ENCODE measurements around the gene KRT83. TPM values are rescaled to one million over a fixed set of nuclear protein-coding genes. Genes with fewer than 3 reads are reported as not detected.

Gene KRT83
- total and polyA plus RNA-seq, 4 experiments from 2014 or later: not detected

DNA sequence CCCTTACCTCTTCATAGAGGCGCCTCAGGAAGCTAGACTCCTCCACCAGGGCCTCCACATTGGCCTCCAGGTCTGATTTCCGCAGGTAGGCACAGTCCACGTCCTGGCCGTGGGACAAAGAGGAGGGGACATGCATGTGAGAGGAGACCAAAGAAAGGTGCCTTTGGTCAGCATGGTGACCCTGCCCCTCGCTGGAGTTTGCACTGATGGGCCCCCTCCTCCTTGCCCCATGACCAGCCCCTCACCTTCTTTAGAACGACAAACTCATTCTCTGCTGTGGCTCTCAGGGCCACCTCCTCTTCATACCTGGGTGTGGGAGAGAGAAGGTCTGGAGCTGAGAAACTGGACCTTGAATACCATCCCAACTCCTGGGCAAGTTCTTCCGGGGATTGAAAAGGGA, 42.9 kb upstream of the KRT83 start:
- H3K27ac Mint-ChIP-seq: no peak overlapping the region

DNA sequence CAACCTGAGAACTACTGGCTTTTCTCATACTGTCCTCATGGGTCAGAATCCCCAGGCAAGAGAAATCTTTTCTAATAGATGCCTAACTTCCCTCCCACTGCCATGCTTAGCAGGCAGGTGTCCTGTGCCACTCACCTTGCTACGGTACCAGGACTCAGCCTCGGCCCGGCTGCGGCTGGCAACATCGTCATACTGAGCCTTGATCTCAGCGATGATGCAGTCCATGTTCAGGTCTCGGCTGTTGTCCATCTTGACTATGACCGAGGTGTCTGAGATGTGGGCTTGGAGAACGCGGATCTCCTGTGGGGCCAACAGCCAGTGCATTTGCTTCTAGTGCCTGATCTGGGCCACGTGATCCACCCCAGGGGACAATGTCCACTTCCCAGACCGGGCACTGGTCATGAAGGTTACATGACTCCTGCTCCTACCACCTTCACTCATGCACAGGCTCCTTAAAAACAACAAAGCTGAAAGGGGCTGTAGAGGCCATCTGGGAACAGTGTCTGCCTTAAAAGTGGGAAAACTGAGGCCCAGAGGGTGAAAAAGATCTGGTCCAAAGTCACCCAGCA, 42.0 kb upstream of the KRT83 start:
- ChIA-PET CTCF (ENCODE audit: partially characterized antibody) (no interaction called here), POLR2A (ENCODE audit: partially characterized antibody) (no interaction called here)
- Mint-ChIP-seq H3K4me3 (no peak overlapping the region), H3K27ac (peak overlapping the region in 1 of 7 donors; percentile 56), H3K27me3 (peaks cover 2 to 11% of the 10 kb centered on the region in 2 donors), H3K4me1 (peaks cover 9 to 16% (median 10%) of the 10 kb centered on the region in 4 donors), H3K36me3 (no peaks in the 10 kb centered on the region), H3K9me3 (no peaks in the 10 kb centered on the region)
- DNase-seq: no peak
- H3K4me3 ChIP-seq (ENCODE audit: low read length in 2 of 2): no peak overlapping the region
- H3K4me1 ChIP-seq (ENCODE audit: insufficient read depth, low read length): peaks cover 10% of the 10 kb centered on the region
- H3K36me3 ChIP-seq (ENCODE audit: insufficient read depth, low read length): no peaks in the 10 kb centered on the region
- H3K9me3 ChIP-seq (ENCODE audit: control insufficient read depth in 1 of 2, low read length in 2 of 2): no peaks in the 10 kb centered on the region
- H3K27ac ChIP-seq (ENCODE audit: low read depth, low read length): no peak overlapping the region
- intact Hi-C loops (cut with micrococcal nuclease): no loop called here
- no peaks in the 10 kb centered on the region for H3K27me3 ChIP-seq (ENCODE audit: insufficient read depth, low read length)

More for the DNA sequence above, 42.9 kb upstream of the KRT83 start:
- CTCF ChIA-PET (ENCODE audit: partially characterized antibody): no interaction called here
- Mint-ChIP-seq H3K9me3 (no peaks in the 10 kb centered on the region), H3K27me3 (peaks cover 3 to 16% of the 10 kb centered on the region in 2 donors), H3K36me3 (no peaks in the 10 kb centered on the region), H3K4me1 (peaks cover under 1 to 8% (median 3%) of the 10 kb centered on the region in 4 donors), H3K4me3 (no peak overlapping the region)
- Histone ChIP-seq H3K36me3 (ENCODE audit: insufficient read depth, low read length) (no peaks in the 10 kb centered on the region), H3K4me1 (ENCODE audit: insufficient read depth, low read length) (peaks cover 2% of the 10 kb centered on the region), H3K27ac (ENCODE audit: low read depth, low read length) (no peak overlapping the region), H3K4me3 (ENCODE audit: low read length in 2 of 2) (no peak overlapping the region), H3K9me3 (ENCODE audit: control insufficient read depth in 1 of 2, low read length in 2 of 2) (no peaks in the 10 kb centered on the region), H3K27me3 (ENCODE audit: insufficient read depth, low read length) (no peaks in the 10 kb centered on the region)
- no peak for DNase-seq
- intact Hi-C loops (cut with micrococcal nuclease): no loop called here
- POLR2A ChIA-PET (ENCODE audit: partially characterized antibody): no interaction called here

DNA sequence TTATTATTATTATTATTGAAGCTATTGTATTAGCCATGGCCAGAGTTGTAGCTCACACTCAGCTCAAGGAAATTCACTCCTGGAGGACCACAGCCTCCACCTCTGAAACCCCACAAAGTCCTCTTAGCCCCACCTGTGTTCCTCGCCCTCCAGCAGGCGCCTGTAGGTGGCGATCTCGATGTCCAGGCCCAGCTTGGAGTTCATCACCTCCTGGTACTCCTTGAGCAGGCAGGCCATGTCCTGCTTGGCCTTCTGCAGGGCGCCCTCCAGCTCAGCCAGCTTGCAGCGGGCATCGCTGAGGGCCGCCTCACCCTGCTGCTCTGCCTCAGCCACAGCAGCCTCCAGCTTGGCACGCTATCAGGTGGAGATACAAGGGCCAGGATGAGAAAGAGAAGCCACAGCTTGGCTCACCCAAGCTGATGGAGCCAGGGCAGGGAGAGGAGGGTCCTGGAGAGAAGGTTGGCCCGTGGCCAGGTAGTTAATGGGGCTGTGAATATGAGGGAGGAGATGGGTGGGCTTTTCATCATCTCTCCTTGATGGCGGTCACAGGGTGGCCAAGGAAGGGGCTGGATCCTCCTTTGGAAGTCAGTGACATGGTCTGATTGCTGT, 41.0 kb upstream of the KRT83 start:
- H3K9me3 Mint-ChIP-seq: no peaks in the 10 kb centered on the region
- no peak overlapping the region for H3K27ac Mint-ChIP-seq
- no peak for DNase-seq
- H3K4me1 ChIP-seq (ENCODE audit: insufficient read depth, low read length): peaks cover 12% of the 10 kb centered on the region
- no peaks in the 10 kb centered on the region for H3K9me3 ChIP-seq (ENCODE audit: control insufficient read depth in 1 of 2, low read length in 2 of 2)
- CTCF ChIA-PET (ENCODE audit: partially characterized antibody): interaction anchor here (0.9 to 1.7 kb wide), 5 partner anchors 10 to 523 kb away, joined by 3 to 7 read pairs (median 4); no protein-coding TSS in a partner anchor
- H3K4me1 Mint-ChIP-seq: peaks cover 9 to 20% (median 10%) of the 10 kb centered on the region in 4 donors
- H3K36me3 ChIP-seq (ENCODE audit: insufficient read depth, low read length): no peaks in the 10 kb centered on the region
- H3K27me3 Mint-ChIP-seq: peaks cover 2 to 10% of the 10 kb centered on the region in 2 donors
- intact Hi-C loops (cut with micrococcal nuclease): no loop called here
- no peak overlapping the region for H3K4me3 Mint-ChIP-seq
- no peaks in the 10 kb centered on the region for H3K36me3 Mint-ChIP-seq
- no peak overlapping the region for H3K4me3 ChIP-seq (ENCODE audit: low read length in 2 of 2)
- H3K27ac ChIP-seq (ENCODE audit: low read depth, low read length): no peak overlapping the region
- POLR2A ChIA-PET (ENCODE audit: partially characterized antibody): no interaction called here
- no peaks in the 10 kb centered on the region for H3K27me3 ChIP-seq (ENCODE audit: insufficient read depth, low read length)

DNA sequence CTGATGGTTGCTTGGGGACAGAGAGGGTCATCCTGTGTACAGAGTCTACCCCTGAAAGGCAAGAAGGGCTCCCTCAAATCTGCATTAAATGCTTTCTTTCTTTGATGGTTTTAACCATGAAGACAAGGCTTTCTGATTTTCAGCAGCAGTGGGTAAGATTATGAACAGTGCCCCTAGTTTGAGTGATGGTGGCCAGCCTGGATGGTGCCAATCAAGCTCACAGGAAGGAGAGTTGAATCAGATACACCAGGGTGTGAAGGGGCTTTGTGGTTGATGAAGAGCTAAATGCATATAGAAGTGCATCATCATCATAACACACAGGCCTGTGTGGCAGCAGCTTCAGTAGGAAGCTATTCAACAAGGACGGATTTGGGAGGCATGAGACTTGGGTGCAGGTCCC, 40.4 kb upstream of the KRT83 start:
- POLR2A ChIA-PET (ENCODE audit: partially characterized antibody): no interaction called here
- no peak for DNase-seq
- no peaks in the 10 kb centered on the region for H3K9me3 ChIP-seq (ENCODE audit: control insufficient read depth in 1 of 2, low read length in 2 of 2)
- Mint-ChIP-seq H3K4me3 (no peak overlapping the region), H3K9me3 (no peaks in the 10 kb centered on the region), H3K4me1 (peaks cover 9 to 20% (median 10%) of the 10 kb centered on the region in 4 donors), H3K36me3 (no peaks in the 10 kb centered on the region), H3K27ac (no peak overlapping the region), H3K27me3 (peaks cover 2 to 10% of the 10 kb centered on the region in 2 donors)
- no peak overlapping the region for H3K4me3 ChIP-seq (ENCODE audit: low read length in 2 of 2)
- peaks cover 12% of the 10 kb centered on the region for H3K4me1 ChIP-seq (ENCODE audit: insufficient read depth, low read length)
- H3K27me3 ChIP-seq (ENCODE audit: insufficient read depth, low read length): no peaks in the 10 kb centered on the region
- intact Hi-C loops (cut with micrococcal nuclease): no loop called here
- no peak overlapping the region for H3K27ac ChIP-seq (ENCODE audit: low read depth, low read length)
- CTCF ChIA-PET (ENCODE audit: partially characterized antibody): interaction anchor here (0.9 to 1.7 kb wide), 5 partner anchors 11 to 523 kb away, joined by 3 to 7 read pairs (median 4); no protein-coding TSS in a partner anchor
- no peaks in the 10 kb centered on the region for H3K36me3 ChIP-seq (ENCODE audit: insufficient read depth, low read length)

DNA sequence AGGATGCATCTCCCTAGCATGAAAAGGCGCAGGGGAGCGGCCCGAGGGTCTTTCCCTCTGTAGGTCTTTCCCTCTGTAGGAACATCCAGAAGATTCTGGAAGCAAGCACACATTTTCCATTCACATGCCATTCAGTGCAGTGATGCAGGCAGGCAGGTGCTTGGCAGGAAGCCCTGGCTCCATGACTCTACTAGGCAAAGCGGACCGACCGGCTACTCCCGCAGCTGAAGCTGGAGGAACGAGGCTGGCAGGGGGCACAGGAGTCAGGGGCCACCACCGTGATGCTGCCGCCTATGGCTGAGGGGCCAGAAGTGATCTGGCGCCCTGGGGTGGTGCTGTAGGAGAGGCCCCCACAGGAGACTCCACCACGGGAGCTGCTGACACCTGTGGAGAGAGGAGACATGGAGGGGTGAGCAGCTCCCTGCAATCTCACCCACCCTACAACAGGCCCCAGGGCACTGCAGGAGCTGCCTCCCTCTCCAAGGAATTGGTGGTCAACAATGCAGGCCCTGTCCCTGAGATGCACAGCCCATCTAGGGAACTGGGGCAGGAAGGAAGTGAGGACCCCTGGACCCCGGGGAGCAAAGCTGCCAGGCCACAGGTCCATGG, 39.6 kb upstream of the KRT83 start:
- POLR2A ChIA-PET (ENCODE audit: partially characterized antibody): interaction anchor here (1.0 kb wide), 1 partner anchor 11 kb away, joined by 3 read pairs; no protein-coding TSS in a partner anchor
- no peaks in the 10 kb centered on the region for H3K9me3 Mint-ChIP-seq
- H3K36me3 Mint-ChIP-seq: no peaks in the 10 kb centered on the region
- Histone ChIP-seq H3K27me3 (ENCODE audit: insufficient read depth, low read length) (no peaks in the 10 kb centered on the region), H3K4me1 (ENCODE audit: insufficient read depth, low read length) (peaks cover 12% of the 10 kb centered on the region), H3K27ac (ENCODE audit: low read depth, low read length) (no peak overlapping the region), H3K4me3 (ENCODE audit: low read length in 2 of 2) (no peak overlapping the region), H3K9me3 (ENCODE audit: control insufficient read depth in 1 of 2, low read length in 2 of 2) (no peaks in the 10 kb centered on the region), H3K36me3 (ENCODE audit: insufficient read depth, low read length) (no peaks in the 10 kb centered on the region)
- intact Hi-C loops (cut with micrococcal nuclease): no loop called here
- CTCF ChIA-PET (ENCODE audit: partially characterized antibody): interaction anchor here (1.3 to 2.1 kb wide), 4 partner anchors 12 to 33 kb away, joined by 4 to 8 read pairs (median 5); no protein-coding TSS in a partner anchor
- H3K27ac Mint-ChIP-seq: no peak overlapping the region
- H3K27me3 Mint-ChIP-seq: peaks cover 0 to 10% of the 10 kb centered on the region in 2 donors
- DNase-seq: no peak
- peaks cover 9 to 20% (median 10%) of the 10 kb centered on the region in 4 donors for H3K4me1 Mint-ChIP-seq
- H3K4me3 Mint-ChIP-seq: no peak overlapping the region

DNA sequence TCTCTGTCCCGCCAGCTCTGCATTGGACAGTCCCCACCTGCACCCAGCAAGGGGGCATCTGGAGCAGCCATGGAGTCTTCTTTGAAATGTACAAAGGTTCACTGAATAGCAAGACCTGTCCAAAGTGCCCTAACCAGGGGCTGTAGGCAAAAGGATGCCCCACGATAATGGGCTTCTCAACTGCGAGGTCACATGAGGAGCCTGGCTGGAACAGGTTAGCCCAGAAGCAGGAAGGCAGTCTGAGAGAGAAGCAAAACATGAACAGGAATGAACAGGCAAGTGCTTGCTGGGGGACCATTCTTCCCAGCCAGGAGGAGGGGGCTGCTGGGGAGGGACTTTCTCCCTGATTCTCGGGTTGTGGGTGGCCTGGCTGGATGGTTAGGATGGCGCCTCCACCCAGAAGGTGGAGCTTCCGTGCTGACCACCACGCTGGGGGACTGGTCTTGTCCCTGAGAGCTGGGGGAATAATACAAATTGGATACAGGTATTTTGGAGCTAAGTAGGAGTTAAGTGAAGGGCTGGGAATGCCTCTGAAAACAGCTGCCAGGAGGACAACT, 39.0 kb upstream of the KRT83 start:
- H3K9me3 Mint-ChIP-seq: no peaks in the 10 kb centered on the region
- DNase-seq: no peak
- H3K36me3 ChIP-seq (ENCODE audit: insufficient read depth, low read length): no peaks in the 10 kb centered on the region
- H3K4me1 ChIP-seq (ENCODE audit: insufficient read depth, low read length): peaks cover 12% of the 10 kb centered on the region
- no peaks in the 10 kb centered on the region for H3K27me3 ChIP-seq (ENCODE audit: insufficient read depth, low read length)
- intact Hi-C loops (cut with micrococcal nuclease): no loop called here
- ChIA-PET POLR2A (ENCODE audit: partially characterized antibody) (interaction anchor here (1.0 to 1.3 kb wide), 2 partner anchors 12 to 33 kb away, joined by 3 read pairs; no protein-coding TSS in a partner anchor), CTCF (ENCODE audit: partially characterized antibody) (interaction anchor here (2.1 kb wide), 1 partner anchor 13 kb away, joined by 8 read pairs; no protein-coding TSS in a partner anchor)
- no peak overlapping the region for H3K27ac ChIP-seq (ENCODE audit: low read depth, low read length)
- no peaks in the 10 kb centered on the region for H3K9me3 ChIP-seq (ENCODE audit: control insufficient read depth in 1 of 2, low read length in 2 of 2)
- peak overlapping the region in 1 of 7 donors; percentile 37 for H3K27ac Mint-ChIP-seq
- H3K27me3 Mint-ChIP-seq: peaks cover 0 to 10% of the 10 kb centered on the region in 2 donors
- H3K36me3 Mint-ChIP-seq: no peaks in the 10 kb centered on the region
- peaks cover 9 to 20% (median 10%) of the 10 kb centered on the region in 4 donors for H3K4me1 Mint-ChIP-seq
- no peak overlapping the region for H3K4me3 ChIP-seq (ENCODE audit: low read length in 2 of 2)
- H3K4me3 Mint-ChIP-seq: no peak overlapping the region

DNA sequence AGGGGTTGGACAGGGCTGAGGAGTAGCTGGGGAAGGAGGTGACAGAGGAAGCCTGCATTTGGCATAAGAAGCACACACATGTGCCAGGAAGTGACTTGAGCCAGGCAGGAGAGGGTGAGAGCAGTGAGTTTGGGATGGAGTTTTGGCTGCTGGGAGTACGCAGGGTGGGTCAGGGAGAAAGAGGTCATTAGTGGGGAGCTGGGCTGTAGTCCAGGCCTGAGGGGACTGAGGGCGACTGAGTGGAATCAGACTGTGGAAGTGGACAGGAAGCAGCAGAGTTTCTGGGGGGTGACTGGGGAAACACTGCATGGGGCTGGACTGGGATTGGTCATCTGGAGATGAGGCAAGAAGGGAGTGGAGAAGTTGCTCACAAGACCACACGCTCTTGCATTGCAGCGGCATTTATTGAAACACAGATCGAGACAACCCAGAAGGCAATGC, 38.4 kb upstream of the KRT83 start:
- POLR2A ChIA-PET (ENCODE audit: partially characterized antibody): interaction anchor here (1.3 kb wide), 1 partner anchor 32 kb away, joined by 3 read pairs; no protein-coding TSS in a partner anchor
- Histone ChIP-seq H3K9me3 (ENCODE audit: control insufficient read depth in 1 of 2, low read length in 2 of 2) (no peaks in the 10 kb centered on the region), H3K36me3 (ENCODE audit: insufficient read depth, low read length) (no peaks in the 10 kb centered on the region), H3K4me1 (ENCODE audit: insufficient read depth, low read length) (peaks cover 12% of the 10 kb centered on the region), H3K27me3 (ENCODE audit: insufficient read depth, low read length) (no peaks in the 10 kb centered on the region), H3K4me3 (ENCODE audit: low read length in 2 of 2) (no peak overlapping the region), H3K27ac (ENCODE audit: low read depth, low read length) (no peak overlapping the region)
- no peak for DNase-seq
- Mint-ChIP-seq H3K27me3 (peaks cover 3 to 10% of the 10 kb centered on the region in 2 donors), H3K4me1 (peaks cover 9 to 20% (median 10%) of the 10 kb centered on the region in 4 donors), H3K27ac (peak overlapping the region in 2 of 7 donors; percentile 48 to 66), H3K36me3 (no peaks in the 10 kb centered on the region), H3K9me3 (no peaks in the 10 kb centered on the region), H3K4me3 (no peak overlapping the region)
- CTCF ChIA-PET (ENCODE audit: partially characterized antibody): interaction anchor here (2.0 to 2.1 kb wide), 2 partner anchors 13 to 31 kb away, joined by 4 to 8 read pairs; no protein-coding TSS in a partner anchor
- intact Hi-C loops (cut with micrococcal nuclease): no loop called here

Measured in CD4-positive, alpha-beta memory T cell (primary cell).